Tibial nerve (tissue), 3 donors: Measurements from ENCODE around the gene C17orf75.

Experiments used
- CTCF ChIP-seq, 5 experiments: fragments of 200-600 bp in 3 of 5; fragments of 450-650 bp in 2 of 5; sonication (generic) in 3 of 5; IDR thresholded peaks; one replicate each; pipeline ENCODE4 v1.5.1; 2016 to 2019; ENCODE audit warnings: antibody characterized with exemption in 5 of 5, mild to moderate bottlenecking in 3 of 5, moderate library complexity in 2 of 5
- POLR2A ChIP-seq, 2 donors: fragments of 450-650 bp; IDR thresholded peaks; one replicate each; pipeline ENCODE4 v1.6.1; 2017; ENCODE audit warnings: antibody characterized with exemption in 2 of 2, mild to moderate bottlenecking in 2 of 2, moderate library complexity in 2 of 2

- TF ChIP-seq CTCF (IDR thresholded peaks at IDR 0.05): no peak
- no peak for TF ChIP-seq POLR2A (IDR thresholded peaks at IDR 0.05)
Observed at GRCh38 chr17:32292094-32292493, 49.9 kb downstream of the C17orf75 start.
